Stimulated activated CD4-positive, alpha-beta T cell treated with anti-CD3 and anti-CD28 coated beads, Interleukin-1b, Interleukin-23, amount 100 ng/mL, for 4 hours (primary cell): Measurements from ENCODE around the gene TP53TG3B.
"Not testable (repeated sequence)": the region's sequence is repeated elsewhere in the genome, so short reads cannot be mapped to it uniquely, and the experiment has no call there.

ENCODE experiments used
- DNase-seq, 2 donors: peaks; one replicate each; pipeline ENCODE4 v3.0.0-alpha.2; 2020; ENCODE audit warnings: low read depth in 2 of 2

The TP53TG3B gene

GRCh38 chr16:33360541-33360940 lies at the start of gene TP53TG3B:
Gene TP53TG3B, plus strand, starts transcription at chr16:33360841. Its CDS starts 68 bp downstream, at chr16:33360909.
- DNase-seq, result not testable (repeated sequence)

GRCh38 chr16:33336226-33337012 lies 24.2 kb upstream of the TP53TG3B start:
- peak in 1 of 2 donors; percentile 21 for DNase-seq

GRCh38 chr16:33337627-33338542 lies 22.8 kb upstream of the TP53TG3B start:
- peak in 1 of 2 donors; percentile 14 for DNase-seq

- not testable (repeated sequence) for DNase-seq
These were observed 22.1 kb upstream of the TP53TG3B start for GRCh38 chr16:33338543-33338951.

- DNase-seq, result not testable (repeated sequence)
These were observed 21.3 kb upstream of the TP53TG3B start for GRCh38 chr16:33339093-33340061.
